ENCODE data around the gene GTF3C4. TPM values are rescaled to one million over a fixed set of nuclear protein-coding genes. Genes with fewer than 3 reads are reported as not detected.

GTF3C4 gene
- total RNA-seq, 1 donor from 2014 or later, result 19.5 TPM

GRCh38 chr9:132721661-132722060 lies 51.4 kb downstream of the GTF3C4 start:
- Mint-ChIP-seq H3K27me3 (peaks cover 25% of the 10 kb centered on the region), H3K4me1 (no peaks in the 10 kb centered on the region), H3K36me3 (ENCODE audit: low read depth) (no peaks in the 10 kb centered on the region), H3K27ac (no peak overlapping the region), H3K9me3 (no peaks in the 10 kb centered on the region), H3K4me3 (no peak overlapping the region)
- intact Hi-C loops (cut with micrococcal nuclease), result no loop called here
- no peak for DNase-seq

DNA sequence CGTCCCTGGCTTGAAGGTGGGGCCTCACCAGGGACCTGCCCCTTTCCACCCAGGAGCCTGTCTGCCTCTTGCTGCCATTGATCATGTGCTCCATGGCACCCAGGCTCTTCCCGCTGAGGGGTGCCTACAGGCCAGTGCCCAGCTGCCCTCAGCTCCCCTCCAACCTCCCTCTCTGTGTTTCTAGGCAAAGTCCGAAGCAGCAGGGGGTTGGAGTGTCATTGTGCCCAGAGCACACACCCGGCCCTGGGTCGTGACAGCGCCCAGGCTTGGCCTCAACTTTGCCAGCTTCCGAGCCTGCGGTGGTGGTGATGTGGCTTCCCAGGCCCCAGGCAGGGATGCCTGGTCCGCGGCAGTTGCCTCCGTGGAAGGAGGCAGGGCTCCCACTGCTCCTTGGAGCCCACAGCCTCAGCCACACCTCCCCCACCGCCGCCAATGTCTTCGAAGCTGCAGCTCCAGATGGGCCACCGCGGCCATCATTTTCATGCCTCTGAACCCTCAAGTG lies 52.4 kb downstream of the GTF3C4 start:
- Mint-ChIP-seq H3K27me3 (peaks cover 20% of the 10 kb centered on the region), H3K27ac (no peak overlapping the region), H3K9me3 (no peaks in the 10 kb centered on the region), H3K4me3 (no peak overlapping the region), H3K4me1 (no peaks in the 10 kb centered on the region), H3K36me3 (ENCODE audit: low read depth) (no peaks in the 10 kb centered on the region)
- intact Hi-C loops (cut with micrococcal nuclease), result no loop called here
- DNase-seq, result no peak

DNA sequence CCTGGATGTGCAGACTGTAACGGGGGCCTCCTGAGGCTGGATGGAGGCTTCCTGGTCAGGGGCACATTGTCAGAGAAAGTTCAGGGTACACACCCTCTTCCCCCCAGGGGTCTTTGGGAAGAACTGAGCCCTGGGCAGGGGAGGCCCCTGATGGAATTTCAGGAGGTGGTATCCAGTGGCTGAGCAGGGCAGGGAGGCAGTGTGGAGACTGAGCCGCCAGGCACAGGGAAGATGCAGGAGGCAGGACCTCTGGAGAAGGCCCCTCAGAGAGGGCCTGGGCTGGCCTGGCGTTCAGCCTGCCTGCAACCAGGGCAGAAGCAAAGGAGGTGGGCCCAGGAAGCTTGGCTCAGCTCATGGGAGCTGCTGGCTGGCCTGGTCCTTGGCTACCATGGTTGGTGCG lies 53.5 kb downstream of the GTF3C4 start:
- intact Hi-C loops (cut with micrococcal nuclease), result no loop called here
- no peak overlapping the region for H3K4me3 Mint-ChIP-seq

GRCh38 chr9:132725306-132725705 lies 55.0 kb downstream of the GTF3C4 start:
- intact Hi-C loops (cut with micrococcal nuclease), result no loop called here
- Mint-ChIP-seq H3K9me3 (no peaks in the 10 kb centered on the region), H3K27ac (no peak overlapping the region)

More for the DNA sequence above, 53.5 kb downstream of the GTF3C4 start:
- DNase-seq, result no peak
- H3K36me3 Mint-ChIP-seq (ENCODE audit: low read depth), result no peaks in the 10 kb centered on the region
- no peaks in the 10 kb centered on the region for H3K9me3 Mint-ChIP-seq
- no peaks in the 10 kb centered on the region for H3K4me1 Mint-ChIP-seq
- peaks cover 11% of the 10 kb centered on the region for H3K27me3 Mint-ChIP-seq
- H3K27ac Mint-ChIP-seq, result no peak overlapping the region

GRCh38 chr9:132726576-132727130 lies 56.4 kb downstream of the GTF3C4 start:
- intact Hi-C loops (cut with micrococcal nuclease), result no loop called here
- Mint-ChIP-seq H3K4me1 (no peaks in the 10 kb centered on the region), H3K4me3 (no peak overlapping the region), H3K9me3 (no peaks in the 10 kb centered on the region), H3K27me3 (peaks cover 7% of the 10 kb centered on the region), H3K27ac (no peak overlapping the region), H3K36me3 (ENCODE audit: low read depth) (no peaks in the 10 kb centered on the region)
- DNase-seq, result no peak

More at GRCh38 chr9:132725306-132725705, 55.0 kb downstream of the GTF3C4 start:
- DNase-seq, result no peak
- Mint-ChIP-seq H3K4me1 (no peaks in the 10 kb centered on the region), H3K4me3 (no peak overlapping the region), H3K27me3 (peaks cover 3% of the 10 kb centered on the region), H3K36me3 (ENCODE audit: low read depth) (no peaks in the 10 kb centered on the region)

GRCh38 chr9:132728071-132728470 lies 57.8 kb downstream of the GTF3C4 start:
- Mint-ChIP-seq H3K4me3 (no peak overlapping the region), H3K27me3 (peaks cover 7% of the 10 kb centered on the region), H3K4me1 (no peaks in the 10 kb centered on the region), H3K27ac (no peak overlapping the region), H3K36me3 (ENCODE audit: low read depth) (no peaks in the 10 kb centered on the region), H3K9me3 (no peaks in the 10 kb centered on the region)
- no peak for DNase-seq
- intact Hi-C loops (cut with micrococcal nuclease), result no loop called here

DNA sequence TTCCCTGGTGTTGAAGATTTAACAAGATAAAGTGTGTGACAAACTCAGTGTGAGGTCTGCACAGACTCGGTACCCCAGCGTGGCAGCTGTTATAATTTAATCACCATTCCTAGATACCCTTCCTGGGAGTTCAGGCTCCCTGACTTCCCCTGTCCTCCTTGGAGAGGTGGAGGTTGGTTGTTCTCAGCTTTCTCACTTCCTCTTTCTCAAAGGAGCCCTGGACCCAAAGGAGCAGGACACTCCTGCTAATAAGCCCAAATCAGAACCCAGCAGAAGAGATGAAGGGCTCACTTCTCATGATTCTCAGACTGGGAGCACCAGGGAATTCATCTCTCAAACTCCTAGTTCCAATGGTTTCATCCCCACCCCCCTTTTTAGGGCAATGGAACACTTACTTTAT lies 58.2 kb downstream of the GTF3C4 start:
- Mint-ChIP-seq H3K9me3 (no peaks in the 10 kb centered on the region), H3K4me1 (no peaks in the 10 kb centered on the region), H3K27ac (no peak overlapping the region), H3K36me3 (ENCODE audit: low read depth) (no peaks in the 10 kb centered on the region), H3K27me3 (peaks cover 7% of the 10 kb centered on the region), H3K4me3 (no peak overlapping the region)
- intact Hi-C loops (cut with micrococcal nuclease), result no loop called here
- no peak for DNase-seq

DNA sequence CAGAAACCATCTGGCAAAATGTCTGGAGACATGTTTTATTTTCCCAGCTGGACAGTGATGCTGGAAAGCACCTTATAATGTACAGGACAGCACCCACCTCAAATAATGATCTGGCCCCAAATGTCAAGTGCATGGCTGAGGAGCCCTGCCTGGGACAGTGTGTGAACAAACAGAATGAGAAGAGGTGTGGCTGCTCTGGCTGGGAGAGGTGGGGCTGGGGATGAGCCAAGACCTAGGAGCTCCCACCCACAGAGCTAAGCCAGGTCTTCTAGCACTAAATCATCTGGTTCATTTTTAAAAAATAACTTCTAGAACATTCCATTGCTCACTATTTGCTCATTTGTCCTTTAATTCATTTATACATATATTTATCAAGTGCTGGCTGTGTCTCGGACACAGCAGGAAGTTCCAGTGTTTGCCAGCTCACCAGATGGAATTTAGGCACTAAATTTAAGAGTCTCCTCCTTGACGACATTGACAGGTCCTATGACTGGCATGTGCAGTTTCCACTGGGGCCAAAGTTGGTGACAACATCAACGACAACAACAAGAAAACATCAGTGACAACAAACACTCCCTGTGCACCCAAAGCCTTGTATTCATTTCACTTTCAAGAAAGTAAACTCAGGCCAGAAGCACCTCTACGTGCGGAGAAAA lies 59.1 kb downstream of the GTF3C4 start:
- H3K27ac Mint-ChIP-seq, result no peak overlapping the region
- H3K36me3 Mint-ChIP-seq (ENCODE audit: low read depth), result no peaks in the 10 kb centered on the region
- H3K4me1 Mint-ChIP-seq, result no peaks in the 10 kb centered on the region
- intact Hi-C loops (cut with micrococcal nuclease), result no loop called here
- H3K27me3 Mint-ChIP-seq, result peaks cover 7% of the 10 kb centered on the region
- no peaks in the 10 kb centered on the region for H3K9me3 Mint-ChIP-seq
- DNase-seq, result no peak
- no peak overlapping the region for H3K4me3 Mint-ChIP-seq

- Mint-ChIP-seq H3K4me1 (no peaks in the 10 kb centered on the region), H3K27ac (no peak overlapping the region), H3K36me3 (ENCODE audit: low read depth) (no peaks in the 10 kb centered on the region), H3K27me3 (peaks cover 9% of the 10 kb centered on the region), H3K4me3 (no peak overlapping the region), H3K9me3 (no peaks in the 10 kb centered on the region)
- intact Hi-C loops (cut with micrococcal nuclease), result no loop called here
- DNase-seq, result no peak
These were observed 60.1 kb downstream of the GTF3C4 start for GRCh38 chr9:132730054-132731033.

GRCh38 chr9:132731230-132731629 lies 61.0 kb downstream of the GTF3C4 start:
- no peaks in the 10 kb centered on the region for H3K9me3 Mint-ChIP-seq
- DNase-seq, result no peak
- no peak overlapping the region for H3K4me3 Mint-ChIP-seq
- no peaks in the 10 kb centered on the region for H3K36me3 Mint-ChIP-seq (ENCODE audit: low read depth)
- H3K4me1 Mint-ChIP-seq, result no peaks in the 10 kb centered on the region
- peaks cover 9% of the 10 kb centered on the region for H3K27me3 Mint-ChIP-seq
- intact Hi-C loops (cut with micrococcal nuclease), result no loop called here
- no peak overlapping the region for H3K27ac Mint-ChIP-seq

- Mint-ChIP-seq H3K36me3 (ENCODE audit: low read depth) (no peaks in the 10 kb centered on the region), H3K4me3 (no peak overlapping the region), H3K4me1 (no peaks in the 10 kb centered on the region), H3K9me3 (no peaks in the 10 kb centered on the region), H3K27ac (no peak overlapping the region), H3K27me3 (peaks cover 8% of the 10 kb centered on the region)
- DNase-seq, result no peak
- intact Hi-C loops (cut with micrococcal nuclease), result no loop called here
These were observed 62.3 kb downstream of the GTF3C4 start for GRCh38 chr9:132732326-132733259.

GRCh38 chr9:132733260-132733815 lies 63.1 kb downstream of the GTF3C4 start:
- Mint-ChIP-seq H3K27me3 (peaks cover 6% of the 10 kb centered on the region), H3K9me3 (no peaks in the 10 kb centered on the region), H3K36me3 (ENCODE audit: low read depth) (no peaks in the 10 kb centered on the region), H3K27ac (no peak overlapping the region), H3K4me1 (no peaks in the 10 kb centered on the region), H3K4me3 (no peak overlapping the region)
- intact Hi-C loops (cut with micrococcal nuclease), result no loop called here
- no peak for DNase-seq

DNA sequence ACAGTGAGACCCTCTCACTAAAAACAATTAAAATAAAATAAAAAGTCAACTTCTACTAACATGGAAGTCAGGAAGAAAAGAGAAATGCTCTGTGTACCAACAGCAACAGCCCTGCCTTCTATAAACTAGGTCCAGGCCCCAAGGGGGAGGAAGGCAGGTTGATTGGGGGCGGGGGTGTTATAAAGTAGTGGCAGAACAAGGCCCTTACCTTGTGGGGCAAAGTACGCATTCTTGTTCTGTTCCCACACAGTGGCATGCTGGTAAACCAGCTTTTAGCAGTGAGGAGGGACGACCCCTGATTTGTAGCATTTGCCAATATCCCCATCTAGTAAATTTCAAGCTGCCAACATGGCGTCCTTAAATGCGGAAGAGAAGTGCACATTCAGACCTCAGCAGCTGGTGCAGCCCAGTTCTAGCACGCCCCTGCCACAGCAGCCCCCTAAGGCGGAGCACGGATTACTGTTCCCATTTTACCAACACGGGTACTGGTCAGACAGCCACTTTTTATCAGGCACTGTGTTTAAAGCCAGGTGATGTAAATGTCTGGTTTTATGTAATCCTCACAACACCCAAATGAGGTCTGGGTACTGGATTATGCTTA lies 69.5 kb downstream of the GTF3C4 start:
- Mint-ChIP-seq H3K27ac (no peak overlapping the region), H3K4me1 (no peaks in the 10 kb centered on the region), H3K27me3 (peaks cover 25% of the 10 kb centered on the region), H3K4me3 (no peak overlapping the region), H3K36me3 (ENCODE audit: low read depth) (no peaks in the 10 kb centered on the region), H3K9me3 (no peaks in the 10 kb centered on the region)
- intact Hi-C loops (cut with micrococcal nuclease), result no loop called here
- DNase-seq, result no peak

Data from activated CD4-positive, alpha-beta T cell treated with anti-CD3 and anti-CD28 coated beads, Interleukin-2, amount 10 ng/mL, durations not matched to agents 24 days and 14 days (primary cell).